HCT116 (cell line): ENCODE results near the gene SMARCA2. TPM values are rescaled to one million over a fixed set of nuclear protein-coding genes. Genes with fewer than 3 reads are reported as not detected.

Source experiments
- ATAC-seq: fragments of 200-7000 bp; cut with Tn5 transposase; 2 replicates; pipeline ENCODE4 v1.9.1; 2020; ENCODE audit warnings: mild to moderate bottlenecking, moderate library complexity
- BruUV-seq: library from RNA; stranded (reverse); fragments of 400-500 nt; replicated peaks from 2 replicates; lab custom pipeline; 2021; lab: Mats Ljungman, UMichigan
- CTCF ChIA-PET: fragments of 300-600 bp; sonication (Branson Sonifier 250); formaldehyde crosslinking; loops from one replicate; lab custom pipeline; 2021; ENCODE audit warnings: antibody characterized with exemption; lab: Charles Lee
- POLR2A ChIA-PET: fragments of 300-600, 350-600 bp; sonication (Branson Sonifier 250); formaldehyde crosslinking; loops from one replicate; lab custom pipeline; 2021; ENCODE audit warnings: antibody characterized with exemption; lab: Charles Lee
- RAD21 ChIA-PET, 2 experiments: fragments of 300-600 bp; sonication (Branson Sonifier 250); formaldehyde crosslinking; loops; one replicate each; lab custom pipeline; 2023; ENCODE audit warnings: low total read pairs in 2 of 2; ENCODE audit not compliant: uncharacterized antibody in 2 of 2, unreplicated experiment in 2 of 2, low non-redundant PET in 1 of 2; lab: Charles Lee
- DNase-seq: peaks from one replicate; pipeline ENCODE4 v3.0.0-alpha.2; 2010; ENCODE audit warnings: low read depth, low spot score
- H2AFZ ChIP-seq: fragments of 200-600 bp; shearing (Covaris generic), sonication (generic); 2 replicates; pipeline ENCODE4 v1.6.1; 2017; ENCODE audit warnings: low read depth, mixed run types, mixed read lengths, antibody characterized with exemption, low read length; ENCODE audit not compliant: poor library complexity, severe bottlenecking
- H3K27ac ChIP-seq: 2 replicates; pipeline ENCODE4 v1.5.1; 2012; ENCODE audit warnings: low read depth, low read length
- H3K27me3 ChIP-seq: fragments of 200-600 bp; sonication (generic); 2 replicates; pipeline ENCODE4 v1.6.1; 2016; ENCODE audit warnings: mixed run types, low read length, mixed read lengths; ENCODE audit not compliant: insufficient read depth
- H3K36me3 ChIP-seq, 2 experiments: fragments of 200-500 bp in 1 of 2; fragments of 200-600 bp in 1 of 2; sonication (Bioruptor generic) in 1 of 2; sonication (generic) in 1 of 2; 2 replicates each; pipeline versions ENCODE4 v1.5.1 to v1.6.1; 2014 to 2016; ENCODE audit warnings: low read length in 2 of 2, inconsistent platforms in 1 of 2, mixed read lengths in 1 of 2, mixed run types in 1 of 2; ENCODE audit not compliant: insufficient read depth in 2 of 2, control insufficient read depth in 1 of 2
- H3K4me1 ChIP-seq, 2 experiments: fragments of 200-600 bp in 1 of 2; sonication (generic) in 1 of 2; 2 replicates each; pipeline versions ENCODE4 v1.5.1 to v1.6.1; 2012 to 2017; ENCODE audit warnings: low read length in 2 of 2, inconsistent platforms in 1 of 2, mild to moderate bottlenecking in 1 of 2, mixed read lengths in 1 of 2, mixed run types in 1 of 2, moderate library complexity in 1 of 2; ENCODE audit not compliant: insufficient read depth in 2 of 2, control insufficient read depth in 1 of 2
- H3K4me2 ChIP-seq: fragments of 200-600 bp; sonication (generic); 2 replicates; pipeline ENCODE4 v1.6.1; 2017; ENCODE audit warnings: mixed run types, low read length, mixed read lengths
- H3K4me3 ChIP-seq, 2 experiments: fragments of 200-600 bp in 1 of 2; sonication (generic) in 1 of 2; replicated peaks in 1 of 2; 2 replicates each; pipeline ENCODE4 v1.5.1; 2011 to 2016; ENCODE audit warnings: low read length in 2 of 2, control low read depth in 1 of 2, low read depth in 1 of 2, mild to moderate bottlenecking in 1 of 2, mixed read lengths in 1 of 2, mixed run types in 1 of 2
- H3K79me2 ChIP-seq: fragments of 200-600 bp; sonication (generic); 2 replicates; pipeline ENCODE4 v1.6.1; 2017; ENCODE audit warnings: mild to moderate bottlenecking, mixed run types, low read length, moderate library complexity, mixed read lengths; ENCODE audit not compliant: insufficient read depth
- H3K9ac ChIP-seq: fragments of 200-600 bp; sonication (generic); 2 replicates; pipeline ENCODE4 v1.6.1; 2016; ENCODE audit warnings: low read length, mixed read lengths
- H3K9me2 ChIP-seq: fragments of 200-600 bp; sonication (generic), shearing (Covaris generic); 2 replicates; pipeline ENCODE4 v1.6.1; 2017; ENCODE audit warnings: mixed run types, mild to moderate bottlenecking, moderate library complexity; ENCODE audit not compliant: insufficient read depth
- H3K9me3 ChIP-seq, 2 experiments: fragments of 200-500 bp in 1 of 2; fragments of 200-600 bp in 1 of 2; sonication (Bioruptor generic) in 1 of 2; sonication (generic) in 1 of 2; 2 replicates each; pipeline ENCODE4 v1.6.1; 2014 to 2017; ENCODE audit warnings: low read length in 2 of 2, mixed read lengths in 2 of 2, inconsistent platforms in 1 of 2, low read depth in 1 of 2, mild to moderate bottlenecking in 1 of 2, mixed run types in 1 of 2, moderate library complexity in 1 of 2; ENCODE audit not compliant: control insufficient read depth in 1 of 2, insufficient read depth in 1 of 2
- H4K20me1 ChIP-seq: fragments of 200-600 bp; sonication (generic), shearing (Covaris generic); 2 replicates; pipeline ENCODE4 v1.6.1; 2017; ENCODE audit warnings: mixed run types, mild to moderate bottlenecking, moderate library complexity; ENCODE audit not compliant: insufficient read depth
- CEBPB ChIP-seq: IDR thresholded peaks from 2 replicates; pipeline ENCODE4 v1.6.1; 2012; ENCODE audit warnings: low read depth
- RAD21 ChIP-seq: IDR thresholded peaks from 2 replicates; pipeline ENCODE4 v1.6.1; 2012; ENCODE audit warnings: low read depth, mild to moderate bottlenecking
- REST ChIP-seq: IDR thresholded peaks from 2 replicates; pipeline ENCODE4 v1.6.1; 2012; ENCODE audit warnings: low read depth
- ZBTB33 ChIP-seq: IDR thresholded peaks from 2 replicates; pipeline ENCODE4 v1.6.1; 2011; ENCODE audit warnings: mild to moderate bottlenecking, low read length, moderate library complexity; ENCODE audit not compliant: insufficient replicate concordance; ENCODE audit errors: extremely low read depth
- intact Hi-C: fragments of 100-400 bp; cut with micrococcal nuclease; formaldehyde crosslinking; loops from 2 replicates; pipeline ENCODE4 v1.10.0; 2022
- total RNA-seq: library from RNA; stranded (reverse); gene quantifications from one replicate; pipeline ENCODE4 v1.2.1, GENCODE V29; 2021; ENCODE audit not compliant: unreplicated experiment

SMARCA2 gene
- total RNA-seq, 1 experiment from 2014 or later: 14.7 TPM

GRCh38 chr9:2163231-2163885, 148.2 kb downstream of the SMARCA2 start:
- Histone ChIP-seq H3K9me3 (no peaks in the 10 kb centered on the region), H2AFZ (no peak overlapping the region), H3K9me2 (0 out of 2 replicates have a peak, but pooled peaks cover 3% of the 10 kb centered on the region), H4K20me1 (no peaks in the 10 kb centered on the region), H3K79me2 (no peaks in the 10 kb centered on the region), H3K9ac (no peak overlapping the region), H3K4me2 (no peak overlapping the region), H3K27ac (no peak overlapping the region), H3K4me1 (no peaks in the 10 kb centered on the region), H3K27me3 (no peaks in the 10 kb centered on the region), H3K36me3 (no peaks in the 10 kb centered on the region), H3K4me3 (no peak overlapping the region)
- ChIA-PET CTCF (no interaction called here), POLR2A (no interaction called here), RAD21 (no interaction called here)
- ATAC-seq (no peak), DNase-seq (no peak)
- TF ChIP-seq RAD21 (no peak), CEBPB (no peak), REST (no peak), ZBTB33 (no peak)
- intact Hi-C loops: no loop called here
- BruUV-seq: no TSS peak
